Posterior vena cava (tissue), 2 donors: Measurements from ENCODE around the gene GALNT17. TPM values are rescaled to one million over a fixed set of nuclear protein-coding genes. Genes with fewer than 3 reads are reported as not detected.

Experiments
- DNase-seq: peaks from one replicate; pipeline ENCODE4 v3.0.0-alpha.2; 2020; ENCODE audit warnings: low spot score
- intact Hi-C, 2 donors: fragments of 100-400 bp; cut with DNase I; formaldehyde crosslinking; loops; one replicate each; pipeline versions ENCODE4 v1.14.1 to v1.14.2; 2022 to 2023
- total RNA-seq, 2 donors: library from RNA; stranded (reverse); fragmentation: NEBNext Ultra II Directional; extraction: Animal tissue kit (Norgen Biotek cat#: 25700); gene quantifications; one replicate each; pipeline ENCODE4 v1.2.1, GENCODE V29; 2021
- donor health status: DM: yes; HTN: yes; CAD: no.
- donor health status: DM: yes; HTN: yes; CAD: no.

GALNT17 gene
- total RNA-seq, 2 donors from 2014 or later: 22.0 to 24.7 TPM

DNA sequence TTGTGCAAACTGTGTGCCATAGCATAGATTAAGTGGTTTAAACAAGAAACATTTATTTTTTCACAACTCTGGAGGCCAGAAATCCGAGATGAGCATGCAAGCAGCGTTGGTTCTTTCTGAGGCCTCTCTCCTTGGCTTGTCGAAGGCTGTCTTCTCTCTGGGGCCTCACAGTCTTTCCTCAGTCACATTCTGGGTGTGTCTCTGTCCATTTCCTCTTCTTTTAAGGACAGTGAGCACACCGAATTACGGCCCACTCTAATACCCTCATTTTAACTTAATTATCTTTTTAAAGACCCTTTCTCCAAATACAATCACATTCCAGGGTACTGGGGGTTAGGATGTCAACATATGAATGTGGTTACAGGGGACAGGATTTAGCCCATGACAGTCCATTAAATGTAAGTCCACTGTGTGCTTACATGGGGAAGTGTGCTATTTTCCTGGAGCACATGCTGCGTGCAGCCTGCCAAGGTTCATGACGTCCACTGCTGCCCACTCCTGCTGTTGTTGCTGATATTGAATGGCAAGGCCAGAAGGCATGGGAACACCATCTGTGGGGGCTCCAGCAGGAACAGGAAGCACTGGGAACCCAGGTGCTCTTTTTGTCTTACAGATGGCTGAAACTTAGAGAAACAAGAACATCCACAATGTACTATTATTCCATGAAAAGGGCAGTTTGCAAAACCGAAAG, 365.5 kb downstream of the GALNT17 start:
- intact Hi-C loops: loop anchor here in 1 of 2 donors (5.0 kb wide), 1 partner anchor 365 kb away; the partner anchor contains the start of gene GALNT17
- DNase-seq: no peak

DNA sequence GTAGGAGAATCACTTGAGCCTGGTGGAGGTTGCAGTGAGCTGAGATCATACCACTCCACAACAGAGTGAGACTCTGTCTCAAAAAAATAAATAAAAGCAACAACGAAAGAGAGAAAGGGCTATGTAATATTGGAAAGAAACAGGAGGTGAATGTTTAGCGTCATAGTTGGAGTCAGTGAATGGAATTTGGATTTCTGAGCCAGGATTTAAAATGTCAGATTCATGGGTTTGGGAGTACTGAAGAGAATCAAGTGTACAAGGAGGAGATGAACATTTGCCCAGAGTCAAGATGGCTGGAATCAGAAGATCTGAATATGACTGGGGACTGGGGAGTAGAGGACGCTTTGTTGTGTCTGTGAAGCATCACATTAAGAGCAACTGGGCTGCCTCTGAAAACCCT, 366.4 kb downstream of the GALNT17 start:
- intact Hi-C loops: loop anchor here in 1 of 2 donors (5.0 kb wide), 1 partner anchor 366 kb away; the partner anchor contains the start of gene GALNT17
- no peak for DNase-seq

DNA sequence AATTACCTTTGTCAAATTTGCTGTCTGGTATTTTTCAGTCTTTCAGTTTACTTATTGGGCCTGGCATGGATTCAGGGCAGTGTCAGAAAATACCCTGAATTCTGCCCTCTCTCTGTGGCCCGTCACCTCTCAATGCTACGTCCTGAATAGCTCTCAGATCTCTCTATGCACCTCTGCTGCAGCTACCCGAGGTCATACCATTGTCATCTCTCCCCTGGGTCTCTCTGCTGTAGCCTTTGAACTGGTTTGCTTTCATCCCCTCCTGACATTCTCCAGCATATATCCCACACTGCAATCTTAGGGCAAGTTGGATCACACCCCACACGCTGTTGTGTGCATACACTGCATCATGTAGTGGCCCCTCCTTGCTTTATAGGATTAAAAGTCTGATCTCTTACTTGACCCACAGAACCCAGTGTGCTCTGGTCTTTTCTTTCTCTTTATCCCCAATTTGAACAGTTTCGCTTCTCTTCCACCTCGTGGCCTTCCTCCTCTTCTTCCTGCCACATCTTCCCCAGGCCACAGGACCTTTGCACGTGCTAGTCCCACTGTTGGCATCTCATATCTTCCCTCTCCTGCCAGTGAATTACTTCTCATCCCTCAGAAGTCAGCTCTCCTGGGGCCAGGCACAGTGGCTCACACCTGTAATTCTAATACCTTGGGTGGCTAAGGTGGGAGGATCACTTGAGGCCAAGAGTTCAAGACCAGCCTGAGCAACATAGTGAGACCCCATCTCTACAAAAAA, 372.9 kb downstream of the GALNT17 start:
- intact Hi-C loops: no loop called here
- no peak for DNase-seq

DNA sequence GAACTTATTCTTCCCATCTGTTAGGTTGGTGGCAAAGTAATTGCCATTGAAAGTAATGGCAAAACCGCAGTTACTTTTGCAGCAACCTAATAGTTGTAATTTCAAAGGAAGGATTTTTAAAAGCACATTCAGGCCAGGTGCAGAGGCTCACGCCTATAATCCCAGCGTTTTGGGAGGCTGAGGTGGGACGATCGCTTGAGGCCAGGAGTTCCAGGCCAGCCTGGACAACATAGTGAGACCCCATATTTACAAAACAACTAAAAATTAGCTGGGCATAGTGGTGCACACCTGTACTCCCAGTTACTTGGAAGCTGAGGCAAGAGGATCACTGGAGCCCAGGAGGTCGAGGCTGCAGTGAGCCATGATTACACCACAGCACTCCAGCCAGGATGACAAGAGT, 374.9 kb downstream of the GALNT17 start:
- intact Hi-C loops: no loop called here

DNA sequence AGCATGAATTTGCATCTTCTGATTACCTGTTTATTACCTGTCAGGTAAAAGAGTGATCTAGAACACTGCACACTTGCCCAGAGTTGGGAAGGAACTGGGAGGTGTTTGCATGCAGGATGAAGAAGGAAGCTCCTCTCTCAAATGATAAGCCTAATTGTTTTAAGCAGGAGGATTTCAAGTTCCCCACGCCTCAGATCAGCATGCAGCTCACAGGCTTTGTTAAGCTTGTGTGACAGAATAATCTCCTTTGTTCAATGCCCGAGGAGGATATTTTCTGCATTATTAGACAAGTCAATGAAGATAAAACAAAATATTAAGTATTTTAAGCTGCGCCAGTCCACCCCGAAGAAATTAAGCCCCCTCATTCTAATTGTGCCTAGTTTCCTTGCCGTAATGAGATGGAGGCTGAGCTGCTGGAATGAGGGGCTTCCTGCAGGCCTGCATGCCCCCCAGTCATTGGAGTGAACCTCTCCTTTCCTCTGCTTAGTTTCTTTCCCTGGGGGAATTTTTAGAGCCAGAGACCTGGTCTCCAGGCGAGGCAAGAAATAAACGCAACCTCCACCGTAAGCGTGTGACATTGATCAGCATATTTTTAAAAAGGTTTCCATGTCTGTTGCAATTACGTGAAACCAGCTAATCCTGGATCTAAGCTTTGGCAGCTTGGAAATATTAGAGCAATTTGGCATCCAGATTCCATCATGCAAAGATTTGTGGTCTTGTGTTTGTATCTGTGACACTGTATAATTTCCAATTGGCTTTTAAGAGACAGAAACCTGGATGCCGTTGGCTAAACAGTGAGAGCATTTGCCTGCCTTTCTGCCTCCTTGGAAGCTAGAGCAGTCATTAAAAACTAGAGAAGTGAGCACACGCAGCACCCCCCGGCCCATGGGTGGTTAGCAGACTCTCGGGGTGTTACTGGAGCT, 376.0 kb downstream of the GALNT17 start:
- DNase-seq: no peak
- intact Hi-C loops: no loop called here

More for the DNA sequence above, 374.9 kb downstream of the GALNT17 start:
- DNase-seq: no peak

DNA sequence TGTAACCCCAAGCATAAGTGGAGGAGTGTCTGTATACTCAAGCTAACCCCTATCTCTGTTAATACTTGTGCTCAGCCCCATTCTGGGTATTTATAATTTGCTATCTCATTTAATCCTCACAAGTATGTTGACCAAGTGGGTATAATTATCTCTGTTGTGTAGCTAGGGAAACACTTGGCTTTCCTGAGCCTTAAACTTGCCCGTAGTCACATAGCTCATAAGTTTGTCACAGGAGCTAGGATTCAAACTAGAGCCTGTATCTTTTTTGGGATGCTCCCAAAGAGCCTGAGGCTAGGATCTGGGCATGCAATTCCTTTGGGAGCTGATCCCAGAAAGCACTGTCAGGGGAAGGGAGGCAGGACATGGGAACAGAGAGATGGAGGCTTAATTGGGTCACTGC, 377.4 kb downstream of the GALNT17 start:
- intact Hi-C loops: no loop called here
- no peak for DNase-seq

DNA sequence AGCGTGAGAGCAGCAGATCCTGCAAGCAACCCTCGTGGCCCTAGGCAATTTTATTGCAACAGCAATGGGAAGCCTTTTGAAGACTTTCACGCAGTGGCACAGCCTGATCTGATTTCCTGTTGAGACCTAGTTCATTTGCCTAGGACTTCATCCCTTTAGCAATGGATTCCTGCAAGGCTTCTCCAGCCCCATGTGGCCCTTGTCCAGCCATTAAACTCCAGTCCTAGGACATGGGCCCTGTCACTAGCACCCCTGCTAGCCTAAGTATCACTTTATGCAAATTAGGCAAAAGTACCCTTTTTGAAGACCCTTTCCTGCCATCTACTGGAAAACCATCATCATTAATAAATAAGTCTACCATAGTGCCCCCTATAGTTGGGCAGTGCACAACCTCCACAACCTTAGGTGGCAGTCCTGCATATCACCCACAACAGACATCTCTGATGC, 379.4 kb downstream of the GALNT17 start:
- intact Hi-C loops: no loop called here
- no peak for DNase-seq

DNA sequence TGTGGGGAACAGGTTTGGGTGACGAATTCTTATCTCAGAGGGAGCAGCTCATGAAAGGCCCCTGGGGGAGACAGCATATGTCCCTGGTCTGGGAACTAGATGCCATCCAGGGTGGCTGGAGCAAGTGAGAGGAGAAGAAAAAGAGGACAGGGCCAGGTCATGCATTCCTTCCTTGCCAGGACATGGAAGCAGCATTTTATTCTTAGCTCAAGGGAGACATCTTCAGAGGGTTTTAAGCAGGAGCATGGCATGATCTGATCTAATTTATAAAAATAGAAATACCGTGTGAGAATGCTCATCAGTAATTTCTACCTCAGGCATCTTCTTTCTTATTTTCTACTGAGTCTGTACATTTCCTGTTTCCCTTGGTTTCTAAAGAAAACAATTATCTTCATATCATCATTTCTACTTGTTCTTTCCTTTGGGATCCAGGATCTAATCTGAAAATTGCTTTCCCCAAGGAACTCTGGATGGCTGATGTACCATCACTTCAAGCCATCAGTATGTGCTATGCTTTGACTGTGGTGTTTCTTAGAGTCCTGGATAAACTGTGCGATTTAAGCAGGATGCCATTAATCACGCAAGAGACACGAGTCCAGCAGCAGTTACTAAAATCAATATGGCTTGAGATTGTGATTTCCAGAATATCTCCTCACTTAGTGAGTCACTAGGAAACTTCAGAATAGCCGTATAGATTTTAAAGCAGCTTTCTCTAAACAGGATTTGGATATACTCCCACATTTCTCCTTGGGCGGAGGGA, 386.2 kb downstream of the GALNT17 start:
- DNase-seq: no peak
- intact Hi-C loops: no loop called here

DNA sequence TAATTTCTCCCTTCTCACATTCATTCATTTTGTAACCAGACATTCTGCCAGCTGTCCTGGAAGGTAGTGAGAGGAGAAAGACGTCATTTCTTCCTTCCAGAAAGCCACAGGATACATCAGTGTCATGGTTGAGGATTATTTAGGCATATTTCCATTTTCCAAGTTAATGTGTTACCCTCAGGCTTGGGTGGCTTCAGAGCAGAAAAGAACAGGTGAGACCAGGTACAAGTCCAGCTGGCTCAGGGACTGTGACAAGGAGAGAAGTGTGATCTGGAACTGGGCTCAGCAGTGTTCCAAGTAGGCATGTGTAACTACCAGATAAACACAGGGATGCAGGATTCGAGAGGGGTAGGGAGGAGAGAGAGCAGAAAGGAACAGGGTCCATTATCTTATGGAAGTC, 386.9 kb downstream of the GALNT17 start:
- DNase-seq: no peak
- intact Hi-C loops: no loop called here

DNA sequence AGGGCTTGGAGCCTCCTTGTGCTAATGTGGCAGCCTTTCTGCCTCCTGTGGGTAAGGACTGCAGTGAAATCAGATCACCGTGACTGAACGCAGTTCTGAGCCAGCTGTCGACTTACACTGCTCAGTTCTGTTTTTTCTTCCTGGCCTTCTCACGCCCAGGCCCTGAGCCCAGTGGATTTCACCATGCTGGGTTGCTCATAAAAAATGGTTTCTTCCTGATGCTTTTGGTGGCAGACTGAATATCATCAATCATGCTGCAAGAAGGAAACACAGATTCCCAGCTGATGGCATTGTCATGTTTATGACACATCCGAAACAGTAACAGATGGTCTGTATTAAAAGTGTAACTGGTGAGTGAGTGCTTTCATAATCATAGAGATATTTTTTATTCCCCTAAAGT, 389.6 kb downstream of the GALNT17 start:
- intact Hi-C loops: loop anchor here in 1 of 2 donors (5.0 kb wide), 1 partner anchor 1079 kb away; no protein-coding TSS in a partner anchor
- DNase-seq: no peak

DNA sequence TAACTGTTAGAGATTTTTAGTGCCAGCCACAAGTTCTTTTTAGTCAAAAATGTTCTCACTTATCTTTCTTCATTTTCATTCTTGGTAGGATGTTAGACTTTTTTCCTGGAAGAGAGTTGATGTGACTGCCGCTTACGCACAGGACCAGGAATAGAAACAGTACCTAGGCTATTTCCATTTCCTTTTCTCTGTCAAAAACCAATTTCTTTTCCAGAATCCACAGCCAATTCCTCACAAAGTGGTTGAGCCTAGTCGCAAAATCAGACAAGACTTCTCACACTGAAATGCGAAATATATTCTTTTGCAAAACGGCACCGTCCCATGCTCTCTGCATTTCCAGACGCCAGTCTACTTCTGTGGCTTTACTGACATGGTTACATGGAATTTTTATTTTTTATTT, 394.2 kb downstream of the GALNT17 start:
- intact Hi-C loops: no loop called here
- DNase-seq: no peak

DNA sequence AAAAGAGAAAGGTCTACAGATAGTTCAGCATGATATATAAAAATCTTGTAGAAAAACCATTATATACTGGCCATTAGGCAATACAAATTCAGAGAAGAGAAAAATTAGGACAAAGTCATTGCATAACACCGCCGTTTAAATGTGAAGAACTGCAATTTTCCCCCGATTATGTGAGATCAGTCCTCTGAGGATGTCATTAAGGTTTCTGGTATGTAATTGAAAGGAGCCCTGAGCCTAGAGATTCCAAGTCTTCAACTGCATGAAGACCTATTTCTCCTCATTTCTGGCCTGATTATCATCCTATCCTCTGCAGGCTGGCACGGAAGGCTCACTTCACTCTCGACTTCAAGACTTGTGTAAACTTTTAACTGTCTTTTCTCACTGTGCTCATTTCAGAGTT, 395.3 kb downstream of the GALNT17 start:
- DNase-seq: no peak
- intact Hi-C loops: no loop called here

DNA sequence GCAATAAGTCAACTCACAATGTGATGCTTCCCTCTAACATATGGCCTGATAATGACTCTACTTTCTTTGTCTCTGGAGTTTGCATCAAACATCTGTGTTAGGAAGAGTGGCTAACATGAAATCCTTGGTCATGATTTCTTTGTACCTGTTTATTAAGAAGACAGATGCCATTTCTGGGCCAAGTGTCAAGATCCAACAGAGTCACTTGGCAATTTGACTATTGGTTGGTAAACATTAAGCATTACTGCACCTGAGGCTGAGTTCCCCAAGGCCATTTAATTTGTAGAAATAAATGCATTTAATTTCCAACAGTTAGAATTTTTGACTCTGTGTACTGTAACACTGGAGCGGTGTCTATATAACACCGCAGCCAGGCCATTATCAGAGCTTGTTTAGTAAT, 403.7 kb downstream of the GALNT17 start:
- intact Hi-C loops: no loop called here
- no peak for DNase-seq

DNA sequence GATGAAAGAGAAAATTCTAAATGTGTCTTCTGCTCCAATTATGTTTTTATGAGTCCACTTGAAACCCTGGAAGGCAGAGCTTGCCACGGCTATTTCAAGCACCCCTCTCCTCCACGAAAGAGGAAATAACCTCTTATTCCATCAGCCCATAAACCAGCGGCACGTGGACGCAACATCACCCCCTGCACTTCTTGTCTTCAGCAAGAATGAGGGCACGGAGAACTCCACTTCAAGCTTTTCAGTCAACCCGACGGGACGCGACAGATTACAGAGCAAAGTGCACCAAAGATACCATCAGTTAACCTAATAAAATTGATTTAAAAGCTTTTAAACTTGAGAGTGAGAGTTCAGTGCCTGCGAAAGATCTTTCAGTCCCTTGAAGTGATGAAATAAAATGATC, 406.3 kb downstream of the GALNT17 start:
- intact Hi-C loops: no loop called here
- no peak for DNase-seq

DNA sequence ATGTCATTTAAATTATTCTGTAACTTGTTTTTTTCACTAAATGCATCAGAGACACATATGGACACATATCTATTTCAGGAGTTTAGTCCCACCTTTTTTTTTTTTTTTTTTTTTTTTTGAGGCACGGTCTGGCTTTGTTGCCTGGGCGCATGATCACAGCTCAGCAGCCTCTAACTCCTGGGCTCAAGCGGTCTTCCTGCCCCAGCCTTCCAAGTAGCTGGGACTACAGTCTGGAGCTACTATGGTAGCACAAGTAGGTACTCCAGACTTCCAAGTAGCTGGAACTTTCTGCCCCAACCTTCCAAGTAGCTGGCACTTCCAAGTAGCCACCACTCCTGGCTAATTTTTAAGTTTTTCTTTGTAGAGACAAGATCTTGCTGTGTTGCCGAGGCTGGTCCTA, 407.7 kb downstream of the GALNT17 start:
- no peak for DNase-seq
- intact Hi-C loops: no loop called here

DNA sequence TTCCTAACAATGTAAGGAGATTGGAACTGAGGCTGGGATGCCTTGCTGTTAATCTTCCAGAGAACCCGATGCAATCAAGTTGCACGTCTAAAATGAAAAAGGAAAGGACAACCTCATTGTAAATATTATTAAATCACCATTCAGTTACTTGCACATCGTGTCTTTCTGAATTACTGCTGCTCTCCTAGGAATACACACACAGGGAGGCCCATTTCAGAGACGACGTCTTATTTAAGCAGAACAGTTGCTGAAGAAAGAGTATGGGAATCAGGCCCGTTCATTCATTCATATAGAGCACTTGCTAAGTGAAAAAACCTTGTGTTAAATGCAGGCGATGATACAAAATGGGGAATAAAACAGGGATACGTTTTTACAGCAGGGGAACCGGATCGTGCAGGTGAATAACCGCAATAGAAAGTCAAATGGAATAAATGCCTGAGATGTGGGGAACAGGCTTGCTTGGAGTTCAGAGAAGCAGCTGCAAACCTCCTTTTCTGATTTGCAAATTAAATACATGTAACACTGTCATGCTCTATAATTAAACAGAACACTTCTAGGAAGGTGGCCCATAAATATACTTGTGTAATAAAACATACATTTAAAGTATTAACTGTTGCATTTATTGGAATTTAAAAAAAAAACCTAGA, 409.9 kb downstream of the GALNT17 start:
- intact Hi-C loops: no loop called here
- no peak for DNase-seq

DNA sequence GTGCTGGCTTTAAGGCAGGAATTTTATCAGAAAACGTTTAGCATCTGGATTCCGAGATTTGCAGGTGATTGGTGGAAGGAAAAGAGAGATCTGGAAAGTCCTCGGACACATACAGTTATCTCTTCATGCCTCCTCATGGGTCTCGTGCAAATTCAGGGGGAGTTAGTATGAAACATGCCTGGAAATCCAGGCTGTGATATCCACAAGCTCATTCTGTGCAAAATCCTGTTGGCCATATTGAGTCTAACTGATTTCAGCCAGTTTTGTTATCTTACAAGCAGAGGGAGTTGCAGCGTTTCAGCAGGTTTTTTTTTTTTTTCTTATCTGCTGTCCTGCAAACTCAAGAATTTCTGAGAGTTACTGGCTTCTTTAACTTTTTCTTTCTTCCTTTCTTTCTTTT, 411.5 kb downstream of the GALNT17 start:
- intact Hi-C loops: no loop called here

DNA sequence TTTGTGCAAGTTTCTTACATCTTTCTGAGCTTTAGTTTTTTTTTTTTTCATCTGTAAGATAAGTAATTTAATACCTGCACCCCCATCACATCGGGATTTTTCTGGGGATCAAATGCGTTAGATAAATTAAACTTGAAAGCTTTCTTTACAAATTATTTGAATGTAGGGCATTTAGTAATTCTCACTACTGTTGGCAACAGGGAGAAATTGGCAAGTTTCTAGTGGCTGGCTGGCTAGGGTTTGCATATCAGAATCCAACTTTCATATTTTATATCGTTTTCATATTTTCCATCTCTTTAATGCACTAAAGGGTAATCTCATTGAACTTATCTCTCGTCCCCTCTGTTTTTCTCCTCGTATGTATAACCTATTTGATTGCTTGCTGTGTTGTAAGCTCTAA, 412.9 kb downstream of the GALNT17 start:
- DNase-seq: no peak
- intact Hi-C loops: no loop called here

More for the DNA sequence above, 411.5 kb downstream of the GALNT17 start:
- no peak for DNase-seq

DNA sequence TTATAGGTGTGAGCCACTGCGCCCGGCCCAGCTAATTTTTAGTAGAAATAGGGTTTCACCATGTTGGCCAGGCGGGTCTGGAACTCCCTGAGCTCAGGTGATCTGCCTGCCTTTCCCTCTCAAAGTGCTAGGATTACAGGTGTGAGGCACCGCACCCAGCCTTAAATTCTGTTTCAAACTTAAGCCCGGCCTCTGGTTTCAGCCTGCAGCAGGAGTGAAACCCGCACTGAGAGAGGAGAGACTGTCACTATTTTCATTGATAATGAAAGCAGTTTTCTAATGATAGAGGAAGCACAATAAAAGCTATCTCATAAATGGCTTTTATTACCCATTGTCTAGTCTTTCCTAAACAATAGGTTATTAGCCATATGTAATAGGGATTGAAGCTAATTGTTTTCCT, 415.5 kb downstream of the GALNT17 start:
- no peak for DNase-seq
- intact Hi-C loops: no loop called here
